ENCODE data around the gene KIAA1549. TPM values are rescaled to one million over a fixed set of nuclear protein-coding genes. Genes with fewer than 3 reads are reported as not detected.
"Not testable (repeated sequence)": the region's sequence is repeated elsewhere in the genome, so short reads cannot be mapped to it uniquely, and the experiment has no call there.

Gene KIAA1549
- total and polyA plus RNA-seq, 8 donors: 0.15 to 7.8 (median 1.4) TPM

GRCh38 chr7:138814816-138815332 lies 166.3 kb downstream of the KIAA1549 start:
- TF ChIP-seq POLR2A (IDR thresholded peaks at IDR 0.05) (no peak), POLR2AphosphoS5 (IDR thresholded peaks at IDR 0.05) (no peak), CTCF (IDR thresholded peaks at IDR 0.05) (no peak), EP300 (IDR thresholded peaks at IDR 0.05) (no peak)
- Histone ChIP-seq H3K27ac (no peak overlapping the region), H3K9me3 (no peaks in the 10 kb centered on the region), H3K36me3 (no peaks in the 10 kb centered on the region), H3K27me3 (no peaks in the 10 kb centered on the region), H3K4me1 (no peaks in the 10 kb centered on the region), H3K4me3 (no peak overlapping the region)
- intact Hi-C loops (cut with DNase I; ENCODE audit: low total_unique reads): no loop called here
- WGBS, 5 donors: 79 to 91% (median 81%) methylated on average over 1 of the region's 1 CpG
- no peak for DNase-seq

- no peak overlapping the region for H3K4me3 ChIP-seq
- H3K9me3 ChIP-seq: no peaks in the 10 kb centered on the region
- TF ChIP-seq CTCF (IDR thresholded peaks at IDR 0.05) (no peak), EP300 (IDR thresholded peaks at IDR 0.05) (no peak), POLR2AphosphoS5 (IDR thresholded peaks at IDR 0.05) (no peak), POLR2A (IDR thresholded peaks at IDR 0.05) (no peak)
- 64 to 76% (median 73%) methylated on average over 2 of the region's 2 CpGs for WGBS, 5 donors
- no peaks in the 10 kb centered on the region for H3K4me1 ChIP-seq
- no peaks in the 10 kb centered on the region for H3K36me3 ChIP-seq
- intact Hi-C loops (cut with DNase I; ENCODE audit: low total_unique reads): no loop called here
- no peak overlapping the region for H3K27ac ChIP-seq
- H3K27me3 ChIP-seq: no peaks in the 10 kb centered on the region
- DNase-seq: no peak
Observed at GRCh38 chr7:138813945-138814344, 167.2 kb downstream of the KIAA1549 start.

DNA sequence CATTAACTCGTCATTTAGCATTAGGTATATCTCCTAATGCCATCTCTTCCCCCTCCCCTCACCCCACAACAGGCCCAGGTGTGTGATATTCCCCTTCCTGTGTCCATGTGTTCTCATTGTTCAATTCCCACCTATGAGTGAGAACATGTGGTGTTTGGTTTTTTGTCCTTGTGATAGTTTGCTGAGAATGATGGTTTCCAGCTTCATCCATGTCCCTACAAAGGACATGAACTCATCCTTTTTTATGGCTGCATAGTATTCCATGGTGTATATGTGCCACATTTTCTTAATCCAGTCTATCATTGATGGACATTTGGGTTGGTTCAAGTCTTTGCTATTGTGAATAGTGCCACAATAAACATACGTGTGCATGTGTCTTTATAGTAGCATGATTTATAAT lies 169.9 kb downstream of the KIAA1549 start:
- H3K9me3 ChIP-seq; H3K27ac ChIP-seq; H3K4me3 ChIP-seq; H3K4me1 ChIP-seq; DNase-seq; H3K36me3 ChIP-seq; intact Hi-C loops (cut with DNase I; ENCODE audit: low total_unique reads); H3K27me3 ChIP-seq: not testable (repeated sequence)
- 82 to 98% (median 84%) methylated on average over 1 to 2 of the region's 2 CpGs for WGBS, 5 donors

- Histone ChIP-seq H3K4me3 (no peak overlapping the region), H3K4me1 (no peaks in the 10 kb centered on the region), H3K9me3 (peaks cover 0 to 4% (median 0%) of the 10 kb centered on the region in 4 donors), H3K36me3 (no peaks in the 10 kb centered on the region), H3K27ac (no peak overlapping the region), H3K27me3 (no peaks in the 10 kb centered on the region)
- intact Hi-C loops (cut with DNase I; ENCODE audit: low total_unique reads): no loop called here
- TF ChIP-seq EP300 (IDR thresholded peaks at IDR 0.05) (no peak), CTCF (IDR thresholded peaks at IDR 0.05) (no peak), POLR2A (IDR thresholded peaks at IDR 0.05) (no peak), POLR2AphosphoS5 (IDR thresholded peaks at IDR 0.05) (no peak)
- 70 to 88% (median 84%) methylated on average over 4 of the region's 4 CpGs for WGBS, 5 donors
- no peak for DNase-seq
Observed at GRCh38 chr7:138809346-138809745, 171.8 kb downstream of the KIAA1549 start.

- intact Hi-C loops (cut with DNase I; ENCODE audit: low total_unique reads): no loop called here
- Histone ChIP-seq H3K4me3 (no peak overlapping the region), H3K27me3 (no peaks in the 10 kb centered on the region), H3K27ac (no peak overlapping the region), H3K36me3 (no peaks in the 10 kb centered on the region), H3K9me3 (peaks cover 0 to 4% (median 0%) of the 10 kb centered on the region in 4 donors), H3K4me1 (no peaks in the 10 kb centered on the region)
- TF ChIP-seq POLR2AphosphoS5 (IDR thresholded peaks at IDR 0.05) (no peak), EP300 (IDR thresholded peaks at IDR 0.05) (no peak), CTCF (IDR thresholded peaks at IDR 0.05) (no peak)
- no peak for DNase-seq
- WGBS, 5 donors: 63 to 90% (median 76%) methylated on average over 1 of the region's 1 CpG
Observed at GRCh38 chr7:138804618-138805017, 176.6 kb downstream of the KIAA1549 start.

Data from stomach (tissue), 9 donors.